IMR-90 (cell line): ENCODE measurements around the gene FAM124A. TPM values are rescaled to one million over a fixed set of nuclear protein-coding genes. Genes with fewer than 3 reads are reported as not detected.

Experiments
- ATAC-seq: fragments of 200-7000 bp; cut with Tn5 transposase; 2 replicates; pipeline ENCODE4 v1.9.1; 2020; ENCODE audit warnings: low read depth, mild to moderate bottlenecking, moderate library complexity
- BruUV-seq: library from RNA; stranded (reverse); fragments of 400-500 nt; replicated peaks from 2 replicates; lab custom pipeline; 2021; lab: Mats Ljungman, UMichigan
- CTCF ChIA-PET: fragments of 300-600 bp; formaldehyde crosslinking; extraction: SDS; loops from one replicate; lab custom pipeline; 2021; ENCODE audit warnings: antibody characterized with exemption; lab: Yijun Ruan, JAX
- POLR2A ChIA-PET: fragments of 300-600 bp; sonication (Branson Sonifier 250); formaldehyde crosslinking; loops from one replicate; lab custom pipeline; 2022; ENCODE audit warnings: antibody characterized with exemption; ENCODE audit not compliant: unreplicated experiment; lab: Charles Lee
- DNase-seq: peaks from one replicate; pipeline ENCODE4 v3.0.0; 2013
- H2AFZ ChIP-seq: replicated peaks from 2 replicates; pipeline ENCODE3; 2013; ENCODE audit warnings: low read length, mild to moderate bottlenecking; ENCODE audit not compliant: poor library complexity
- H2AK5ac ChIP-seq: 2 replicates; pipeline ENCODE4 v1.6.1; 2013; ENCODE audit warnings: low read depth, low read length, inconsistent platforms
- H2AK9ac ChIP-seq: replicated peaks from 2 replicates; pipeline ENCODE3; 2013; ENCODE audit warnings: mild to moderate bottlenecking, low read depth, low read length, moderate library complexity; ENCODE audit not compliant: poor library complexity
- H2BK120ac ChIP-seq: 2 replicates; pipeline ENCODE4 v1.6.1; 2013; ENCODE audit warnings: low read depth, low read length, inconsistent platforms
- H2BK15ac ChIP-seq: 3 replicates; pipeline ENCODE4 v1.6.1; 2013; ENCODE audit warnings: low read depth, low read length, inconsistent platforms
- H2BK20ac ChIP-seq: 2 replicates; pipeline ENCODE4 v1.6.1; 2013; ENCODE audit warnings: low read depth, mild to moderate bottlenecking, inconsistent platforms, low read length, moderate library complexity
- H2BK5ac ChIP-seq: 2 replicates; pipeline ENCODE4 v1.6.1; 2013; ENCODE audit warnings: mild to moderate bottlenecking, low read depth, low read length, inconsistent platforms; ENCODE audit not compliant: poor library complexity, severe bottlenecking
- H3K14ac ChIP-seq: replicated peaks from 2 replicates; pipeline ENCODE4 v1.6.1; 2013; ENCODE audit warnings: low read depth, low read length, inconsistent platforms
- H3K18ac ChIP-seq: 2 replicates; pipeline ENCODE4 v1.6.1; 2013; ENCODE audit warnings: low read depth, low read length, control low read depth
- H3K23ac ChIP-seq: 2 replicates; pipeline ENCODE4 v1.6.1; 2013; ENCODE audit warnings: low read depth, low read length, inconsistent platforms
- H3K27ac ChIP-seq: 2 replicates; pipeline ENCODE4 v1.5.1; 2013; ENCODE audit warnings: mild to moderate bottlenecking, control low read depth, low read length; ENCODE audit not compliant: insufficient read depth
- H3K27me3 ChIP-seq: 2 replicates; pipeline ENCODE4 v1.6.1; 2013; ENCODE audit warnings: low read length; ENCODE audit not compliant: control insufficient read depth, insufficient read depth
- H3K36me3 ChIP-seq: 2 replicates; pipeline ENCODE4 v1.6.1; 2013; ENCODE audit warnings: low read length, mixed read lengths; ENCODE audit not compliant: control insufficient read depth, insufficient read depth
- H3K4ac ChIP-seq: 2 replicates; pipeline ENCODE4 v1.6.1; 2013; ENCODE audit warnings: low read depth, low read length, inconsistent platforms
- H3K4me1 ChIP-seq: 2 replicates; pipeline ENCODE4 v1.6.1; 2013; ENCODE audit warnings: low read length, mixed read lengths; ENCODE audit not compliant: control insufficient read depth, insufficient read depth
- H3K4me2 ChIP-seq: 2 replicates; pipeline ENCODE4 v1.6.1; 2013; ENCODE audit warnings: low read depth, mild to moderate bottlenecking, control low read depth, low read length, moderate library complexity
- H3K4me3 ChIP-seq: 2 replicates; pipeline ENCODE4 v1.5.1; 2013; ENCODE audit warnings: low read depth, mild to moderate bottlenecking, control low read depth, low read length, moderate library complexity; ENCODE audit not compliant: insufficient read depth
- H3K56ac ChIP-seq: 2 replicates; pipeline ENCODE4 v1.6.1; 2013; ENCODE audit warnings: low read length, inconsistent platforms; ENCODE audit not compliant: insufficient read depth; ENCODE audit errors: extremely low read depth
- H3K79me1 ChIP-seq, 2 experiments: 2 replicates each; pipeline ENCODE4 v1.6.1; 2013; ENCODE audit warnings: low read length in 2 of 2, inconsistent platforms in 1 of 2, low read depth in 1 of 2
- H3K9ac ChIP-seq: 2 replicates; pipeline ENCODE4 v1.6.1; 2013; ENCODE audit warnings: low read depth, low read length, control low read depth
- H3K9me1 ChIP-seq: 2 replicates; pipeline ENCODE4 v1.6.1; 2013; ENCODE audit warnings: low read length, inconsistent platforms; ENCODE audit not compliant: insufficient read depth
- H3K9me3 ChIP-seq: 2 replicates; pipeline ENCODE4 v1.6.1; 2013; ENCODE audit warnings: low read length; ENCODE audit not compliant: control insufficient read depth, insufficient read depth
- H4K20me1 ChIP-seq: 2 replicates; pipeline ENCODE4 v1.6.1; 2013; ENCODE audit warnings: low read length, inconsistent platforms; ENCODE audit not compliant: insufficient read depth
- H4K5ac ChIP-seq: 2 replicates; pipeline ENCODE4 v1.6.1; 2013; ENCODE audit warnings: mild to moderate bottlenecking, low read depth, low read length, control low read depth
- H4K8ac ChIP-seq, 2 experiments: 2 replicates each; pipeline ENCODE4 v1.6.1; 2013; ENCODE audit warnings: low read depth in 2 of 2, low read length in 2 of 2, control low read depth in 1 of 2, inconsistent platforms in 1 of 2
- H4K91ac ChIP-seq: 2 replicates; pipeline ENCODE4 v1.6.1; 2013; ENCODE audit warnings: low read depth, low read length, inconsistent platforms; ENCODE audit not compliant: insufficient read depth
- CEBPB ChIP-seq: IDR thresholded peaks from 2 replicates; pipeline ENCODE4 v1.6.1; 2012; ENCODE audit warnings: low read depth, low read length, improper control_type of control experiment
- MAFK ChIP-seq: IDR thresholded peaks from 2 replicates; pipeline ENCODE4 v1.6.1; 2012; ENCODE audit warnings: low read depth, low read length, improper control_type of control experiment
- MAZ ChIP-seq: IDR thresholded peaks from 2 replicates; pipeline ENCODE4 v1.6.1; 2012; ENCODE audit warnings: low read depth, mild to moderate bottlenecking, low read length, improper control_type of control experiment, moderate library complexity, borderline replicate concordance
- NFE2L2 ChIP-seq: fragments of 150-350 bp; IDR thresholded peaks from 2 replicates; pipeline ENCODE4 v1.6.1; 2016; ENCODE audit warnings: low read depth, mild to moderate bottlenecking, low read length
- RAD21 ChIP-seq: IDR thresholded peaks from 2 replicates; pipeline ENCODE4 v1.6.1; 2012; ENCODE audit warnings: low read length, improper control_type of control experiment
- WGBS, 2 experiments: methylation state at CpG; one replicate each; pipeline versions ENCODE4 v1.1.5 to v1.1.7; 2013; ENCODE audit warnings: missing lambda C conversion rate in 2 of 2; ENCODE audit not compliant: insufficient read length in 1 of 2; ENCODE audit errors: extremely low coverage in 2 of 2; 5-methylcytosine and 5-hydroxymethylcytosine counted together
- dilution Hi-C: fragments of 300-500 bp; cut with HindIII; formaldehyde crosslinking; loops from one replicate; pipeline ENCODE4 v1.14.3; 2018; ENCODE audit warnings: low sequenced_read_pairs; ENCODE audit not compliant: unreplicated experiment
- in situ Hi-C: fragments of 300-500 bp; cut with MboI; formaldehyde crosslinking; loops from 3 replicates; pipeline ENCODE4 v1.14.3; 2019; ENCODE audit warnings: low sequenced_read_pairs, inconsistent platforms, mixed read lengths
- intact Hi-C: fragments of 100-400 bp; cut with micrococcal nuclease; formaldehyde crosslinking; loops from 2 replicates; pipeline ENCODE4 v1.10.0; 2022
- polyA plus RNA-seq, 3 experiments: library from polyadenylated mRNA; depleted of rRNA; stranded (reverse); fragments of >200 nt; gene quantifications; 2 replicates each; pipeline ENCODE4 v1.2.3, GENCODE V29; 2012; ENCODE audit warnings: low replicate concordance in 1 of 3
- total RNA-seq: library from RNA; depleted of rRNA; stranded (reverse); fragments of >200 nt; gene quantifications from 2 replicates; pipeline ENCODE4 v1.2.3, GENCODE V29; 2012

The FAM124A gene
- total and polyA plus RNA-seq, 2 of the 4 experiments (the other 2 are of a cell fraction), result 0.03 TPM; not detected in 1

- ATAC-seq (no peak), DNase-seq (no peak)
- WGBS, 2 experiments, result no CpG with 5 or more reads among the region's 2 CpGs
- ChIA-PET CTCF (no interaction called here), POLR2A (no interaction called here)
- intact Hi-C loops, result no loop called here
- Histone ChIP-seq H3K79me1 (no peaks in the 10 kb centered on the region), H3K23ac (no peak overlapping the region), H3K4me3 (no peak overlapping the region), H3K27ac (no peak overlapping the region), H2AK9ac (no peak overlapping the region), H3K27me3 (peaks cover 5% of the 10 kb centered on the region), H3K4me2 (no peak overlapping the region), H4K20me1 (no peaks in the 10 kb centered on the region), H3K9me3 (no peaks in the 10 kb centered on the region), H4K8ac (no peak overlapping the region), H4K91ac (no peak overlapping the region), H3K14ac (no peak overlapping the region), H3K56ac (no peak overlapping the region), H3K4me1 (no peaks in the 10 kb centered on the region), H2BK5ac (no peak overlapping the region), H3K9me1 (no peaks in the 10 kb centered on the region), H3K9ac (no peak overlapping the region), H4K5ac (no peak overlapping the region), H3K36me3 (no peaks in the 10 kb centered on the region), H2AFZ (no peak overlapping the region), H2BK20ac (no peak overlapping the region), H2BK15ac (no peak overlapping the region), H2AK5ac (no peak overlapping the region), H3K18ac (no peak overlapping the region), H3K4ac (no peak overlapping the region), H2BK120ac (no peak overlapping the region)
- in situ Hi-C loops, result no loop called here
- TF ChIP-seq NFE2L2 (no peak), CEBPB (no peak), RAD21 (no peak), MAFK (no peak), MAZ (no peak)
- no TSS peak for BruUV-seq
- dilution Hi-C loops, result no loop called here
Observed at GRCh38 chr13:51180853-51181511, 41.2 kb upstream of the FAM124A start.
